GM20000 (cell line): Measurements from ENCODE around the gene PSEN1.

Experiments used
- DNase-seq: peaks from one replicate; pipeline ENCODE4 v3.0.0; 2012; ENCODE audit warnings: low spot score
- CTCF ChIP-seq: IDR thresholded peaks from 2 replicates; pipeline ENCODE4 v1.5.1; 2012; ENCODE audit warnings: mild to moderate bottlenecking, control low read depth; ENCODE audit errors: extremely low read depth, missing control alignments

The PSEN1 gene

GRCh38 chr14:73227812-73228781 lies 91.8 kb downstream of the PSEN1 start:
- no peak for DNase-seq
- no peak for TF ChIP-seq CTCF

GRCh38 chr14:73230051-73230450 lies 93.7 kb downstream of the PSEN1 start:
- no peak for TF ChIP-seq CTCF
- no peak for DNase-seq

- TF ChIP-seq CTCF: peak; percentile 22
- peak; percentile 61 for DNase-seq
Observed at GRCh38 chr14:73231981-73232851, 95.9 kb downstream of the PSEN1 start.

- TF ChIP-seq CTCF: no peak
- DNase-seq: no peak
Observed at GRCh38 chr14:73232984-73233383, 96.7 kb downstream of the PSEN1 start.

DNA sequence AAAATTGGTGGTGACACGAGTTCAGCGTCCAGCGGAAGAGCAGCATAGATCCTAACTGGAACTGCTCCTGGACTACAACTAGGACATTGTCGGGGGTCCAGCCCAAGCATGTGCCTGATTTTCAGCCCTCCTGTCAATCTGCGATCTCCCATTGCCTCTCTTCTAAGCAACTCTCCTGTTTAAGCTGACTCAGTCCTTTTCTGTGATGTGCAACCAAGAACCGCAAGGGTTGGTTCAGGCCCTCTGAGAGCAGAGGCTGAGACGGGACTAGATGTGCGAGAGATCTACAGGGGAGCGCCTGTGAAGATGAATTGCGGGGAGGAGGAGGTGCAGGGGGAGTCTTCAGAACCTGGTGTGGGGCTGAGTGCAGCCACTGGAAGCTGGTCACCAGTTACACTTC lies 97.3 kb downstream of the PSEN1 start:
- TF ChIP-seq CTCF: no peak
- DNase-seq: no peak

- TF ChIP-seq CTCF: no peak
- DNase-seq: no peak
Observed at GRCh38 chr14:73234029-73234428, 97.7 kb downstream of the PSEN1 start.
